Uterus (tissue), 4 donors: ENCODE data around the gene ENO2. TPM values are rescaled to one million over a fixed set of nuclear protein-coding genes. Genes with fewer than 3 reads are reported as not detected.

Experiments used
- DNase-seq, 2 donors: peaks; one replicate each; pipeline ENCODE4 v3.0.0-alpha.2; 2019 to 2020
- H3K27ac ChIP-seq, 2 donors: fragments of 200-600 bp; sonication (generic); 1 replicate in 1 of 2; 2 replicates in 1 of 2; pipeline ENCODE4 v1.5.1; 2016 to 2018
- H3K27me3 ChIP-seq, 2 donors: fragments of 200-600 bp; sonication (generic); one replicate each; pipeline ENCODE4 v1.5.1; 2018 to 2019; ENCODE audit warnings: control low read depth in 1 of 2
- H3K36me3 ChIP-seq, 2 donors: fragments of 200-600 bp; sonication (generic); one replicate each; pipeline ENCODE4 v1.5.1; 2019; ENCODE audit warnings: control low read depth in 1 of 2
- H3K4me1 ChIP-seq, 2 donors: fragments of 200-600 bp; sonication (generic); one replicate each; pipeline ENCODE4 v1.5.1; 2018 to 2019; ENCODE audit warnings: control low read depth in 1 of 2
- H3K4me3 ChIP-seq, 2 donors: fragments of 200-600 bp; sonication (generic); 1 replicate in 1 of 2; 2 replicates in 1 of 2; pipeline ENCODE4 v1.5.1; 2018 to 2019; ENCODE audit warnings: mild to moderate bottlenecking in 1 of 2
- H3K9me3 ChIP-seq, 2 donors: fragments of 200-600 bp; sonication (generic); one replicate each; pipeline ENCODE4 v1.5.1; 2019; ENCODE audit warnings: control low read depth in 1 of 2
- POLR2A ChIP-seq, 2 donors: fragments of 450-650 bp; IDR thresholded peaks; one replicate each; pipeline ENCODE4 v1.6.1; 2016; ENCODE audit warnings: antibody characterized with exemption in 2 of 2, mild to moderate bottlenecking in 1 of 2, moderate library complexity in 1 of 2
- intact Hi-C: fragments of 100-400 bp; cut with DNase I; formaldehyde crosslinking; loops from one replicate; pipeline ENCODE4 v1.15.1; 2023; ENCODE audit warnings: low total_unique reads
- microRNA counts, 2 donors: library from miRNA; unstranded; fragments of <30 nt; microRNA quantifications; one replicate each; lab custom pipeline; 2016 to 2017
- microRNA-seq: library from miRNA; unstranded; fragments of <30 nt; microRNA quantifications from one replicate; pipeline ENCODE4, GENCODE V29; 2016; ENCODE audit warnings: borderline microRNAs expressed, borderline replicate concordance
- small RNA-seq: library from RNA; depleted of rRNA; stranded (forward); fragments of <200 nt; gene quantifications from one replicate; pipeline ENCODE3, GENCODE V24; 2016
- total RNA-seq, 4 donors: library from RNA; depleted of rRNA in 3 of 4; stranded (reverse); fragments of >200 nt in 3 of 4; gene quantifications; one replicate each; pipeline versions ENCODE4 v1.1.0 to v1.2.4, GENCODE V29; 2014 to 2023
- TF ChIP-seq, protein P1 (sequence below), 4 experiments: fragments of 200-600 bp in 2 of 4; fragments of 450-650 bp in 2 of 4; sonication (generic) in 2 of 4; IDR thresholded peaks; one replicate each; pipeline ENCODE4 v1.5.1; 2016 to 2019; ENCODE audit warnings: antibody characterized with exemption in 4 of 4, mild to moderate bottlenecking in 2 of 4, moderate library complexity in 1 of 4
- donor health status: DM: yes; HTN: yes; CAD: no.

Gene ENO2
- total RNA-seq, 4 donors from 2014 or later, result 9.7 to 84.7 (median 24.4) TPM

GRCh38 chr12:6966351-6966750 is 52.0 kb downstream of the ENO2 start:
- Histone ChIP-seq H3K27ac (no peak overlapping the region), H3K4me1 (peaks cover 9 to 15% of the 10 kb centered on the region in 2 donors), H3K36me3 (no peaks in the 10 kb centered on the region), H3K9me3 (no peaks in the 10 kb centered on the region), H3K4me3 (no peak overlapping the region), H3K27me3 (no peaks in the 10 kb centered on the region)
- intact Hi-C loops, result no loop called here
- DNase-seq, result no peak
- TF ChIP-seq POLR2A (IDR thresholded peaks at IDR 0.05), result no peak
- TF ChIP-seq, protein P1, sequence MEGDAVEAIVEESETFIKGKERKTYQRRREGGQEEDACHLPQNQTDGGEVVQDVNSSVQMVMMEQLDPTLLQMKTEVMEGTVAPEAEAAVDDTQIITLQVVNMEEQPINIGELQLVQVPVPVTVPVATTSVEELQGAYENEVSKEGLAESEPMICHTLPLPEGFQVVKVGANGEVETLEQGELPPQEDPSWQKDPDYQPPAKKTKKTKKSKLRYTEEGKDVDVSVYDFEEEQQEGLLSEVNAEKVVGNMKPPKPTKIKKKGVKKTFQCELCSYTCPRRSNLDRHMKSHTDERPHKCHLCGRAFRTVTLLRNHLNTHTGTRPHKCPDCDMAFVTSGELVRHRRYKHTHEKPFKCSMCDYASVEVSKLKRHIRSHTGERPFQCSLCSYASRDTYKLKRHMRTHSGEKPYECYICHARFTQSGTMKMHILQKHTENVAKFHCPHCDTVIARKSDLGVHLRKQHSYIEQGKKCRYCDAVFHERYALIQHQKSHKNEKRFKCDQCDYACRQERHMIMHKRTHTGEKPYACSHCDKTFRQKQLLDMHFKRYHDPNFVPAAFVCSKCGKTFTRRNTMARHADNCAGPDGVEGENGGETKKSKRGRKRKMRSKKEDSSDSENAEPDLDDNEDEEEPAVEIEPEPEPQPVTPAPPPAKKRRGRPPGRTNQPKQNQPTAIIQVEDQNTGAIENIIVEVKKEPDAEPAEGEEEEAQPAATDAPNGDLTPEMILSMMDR (IDR thresholded peaks at IDR 0.05), result no peak

DNA sequence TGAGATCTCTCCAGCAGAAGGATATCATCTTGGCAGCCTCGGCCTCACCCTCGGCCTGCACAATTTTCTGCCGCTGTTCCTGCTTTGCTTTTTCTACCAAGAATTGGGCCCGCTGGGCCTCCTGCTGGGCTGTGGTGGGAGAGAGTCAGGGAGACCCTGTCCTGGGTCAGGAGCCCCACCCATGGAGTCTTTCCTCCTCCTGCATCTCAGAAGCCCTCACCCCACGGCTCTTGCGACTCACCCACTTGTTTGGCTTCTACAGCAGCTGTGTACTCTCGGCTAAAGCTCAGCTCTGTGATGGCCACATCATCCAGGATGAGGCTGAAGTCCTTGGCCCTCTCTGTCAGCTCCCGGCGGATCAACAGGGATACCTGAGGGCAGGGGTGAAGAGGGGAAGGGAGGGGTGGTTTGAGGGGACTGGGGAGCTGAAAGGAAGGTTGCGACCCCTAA is 53.3 kb downstream of the ENO2 start:
- no peak overlapping the region for H3K4me3 ChIP-seq
- DNase-seq, result no peak
- H3K36me3 ChIP-seq, result no peaks in the 10 kb centered on the region
- H3K27ac ChIP-seq, result no peak overlapping the region
- peaks cover 7 to 15% of the 10 kb centered on the region in 2 donors for H3K4me1 ChIP-seq
- TF ChIP-seq, protein P1 (IDR thresholded peaks at IDR 0.05), result no peak
- TF ChIP-seq POLR2A (IDR thresholded peaks at IDR 0.05), result no peak
- no peaks in the 10 kb centered on the region for H3K9me3 ChIP-seq
- intact Hi-C loops, result no loop called here
- no peaks in the 10 kb centered on the region for H3K27me3 ChIP-seq

DNA sequence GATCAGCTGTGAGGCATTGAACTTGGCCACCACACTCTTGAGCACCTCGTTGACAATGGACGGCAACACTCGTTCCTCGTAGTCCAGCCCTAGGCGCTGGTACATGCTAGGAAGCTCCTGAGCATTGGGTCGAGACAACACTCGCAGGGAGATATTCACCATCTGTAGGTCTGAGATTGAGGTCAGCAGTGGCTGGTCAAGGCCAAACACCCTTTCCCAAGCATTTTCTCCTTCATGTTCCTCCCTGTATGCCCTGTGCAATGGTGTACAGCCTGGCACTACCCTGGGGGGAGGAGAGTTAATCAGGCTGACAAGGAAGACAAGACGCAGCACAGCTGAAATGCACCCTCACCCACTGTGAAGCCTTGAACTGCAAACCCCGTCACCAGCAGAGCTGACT is 54.0 kb downstream of the ENO2 start:
- Histone ChIP-seq H3K36me3 (no peaks in the 10 kb centered on the region), H3K9me3 (no peaks in the 10 kb centered on the region), H3K4me1 (peaks cover 7 to 15% of the 10 kb centered on the region in 2 donors), H3K4me3 (no peak overlapping the region), H3K27ac (no peak overlapping the region), H3K27me3 (no peaks in the 10 kb centered on the region)
- TF ChIP-seq POLR2A (IDR thresholded peaks at IDR 0.05), result no peak
- TF ChIP-seq, protein P1 (IDR thresholded peaks at IDR 0.05), result no peak
- intact Hi-C loops, result no loop called here
- DNase-seq, result no peak

- Histone ChIP-seq H3K4me3 (peak overlapping the region; percentile 76 to 93), H3K9me3 (no peaks in the 10 kb centered on the region), H3K36me3 (no peaks in the 10 kb centered on the region), H3K27me3 (no peaks in the 10 kb centered on the region), H3K4me1 (peaks cover 7 to 12% of the 10 kb centered on the region in 2 donors), H3K27ac (peak overlapping the region; percentile 88 to 89)
- intact Hi-C loops, result no loop called here
- peak in 1 of 2 donors; percentile 65 for DNase-seq
- TF ChIP-seq POLR2A (IDR thresholded peaks at IDR 0.05), result no peak
- TF ChIP-seq, protein P1 (IDR thresholded peaks at IDR 0.05), result no peak
Measured at GRCh38 chr12:6970096-6970527, 55.7 kb downstream of the ENO2 start.

MicroRNAs encoded within 50 kb of the gene (microRNA counts, 767-probe panel; counts per million panel counts)
- microRNA hsa-miR-141-3p (lab: Ali Mortazavi, UCI) (0 counts per million in 2 donors), microRNA hsa-miR-200c-3p (lab: Ali Mortazavi, UCI) (0 counts per million in 2 donors)

Small RNA genes within 50 kb of the gene (microRNA-seq; reads per million reads assigned to microRNA genes)
- 2.9 reads per million for gene MIR141
- 137 reads per million, percentile 61 among the genes with 10 or more reads in this experiment for gene MIR200C

Small RNA genes within 50 kb of the gene (small RNA-seq; reads per million reads assigned to genes)
- gene MIR141 (0.24 reads per million), gene MIR200C (0.18 reads per million), gene RNU7-1 (not detected), gene SCARNA12 (0.36 reads per million)

Other genes starting within 250 kb of the ENO2 start
- gene ZNF384, start 225.2 kb upstream of the ENO2 start, total RNA-seq, result 10 to 100 TPM; 13.6 to 71.3 (median 33.1) TPM
- 10 to 100 TPM in 1 of 4 donors, 1 to 10 TPM in 1, under 1 TPM in 1, not detected in 1; 0.55 to 11.5 (median 1.5) TPM for gene PIANP, start 213.8 kb upstream of the ENO2 start, total RNA-seq
- gene COPS7A, start 190.5 kb upstream of the ENO2 start, total RNA-seq, result 10 to 100 TPM; 35.6 to 50.3 (median 37.7) TPM
- 100 to 1,000 TPM; 124 to 408 (median 147) TPM for gene MLF2, start 161.4 kb upstream of the ENO2 start, total RNA-seq
- 100 to 1,000 TPM; 105 to 853 (median 140) TPM for gene PTMS, start 148.2 kb upstream of the ENO2 start, total RNA-seq
- 10 to 100 TPM in 1 of 4 donors, 1 to 10 TPM in 2, under 1 TPM in 1; 0.41 to 14.6 (median 4.0) TPM for gene LAG3, start 142.1 kb upstream of the ENO2 start, total RNA-seq
- 10 to 100 TPM in 2 of 4 donors, 1 to 10 TPM in 2; 1.0 to 24.3 (median 10.4) TPM for gene CD4, start 125.1 kb upstream of the ENO2 start, total RNA-seq
- 10 to 100 TPM in 1 of 4 donors, 1 to 10 TPM in 2, under 1 TPM in 1; 0.29 to 23.1 (median 3.4) TPM for gene GPR162, start 92.8 kb upstream of the ENO2 start, total RNA-seq
- 10 to 100 TPM; 27.4 to 90.1 (median 59.9) TPM for gene P3H3, start 86.2 kb upstream of the ENO2 start, total RNA-seq
- gene GNB3, start 73.7 kb upstream of the ENO2 start, total RNA-seq, result 10 to 100 TPM in 1 of 4 donors, 1 to 10 TPM in 1, under 1 TPM in 1, not detected in 1; under 0.01 to 18.3 (median 2.7) TPM
- gene CDCA3, start 63.3 kb upstream of the ENO2 start, total RNA-seq, result 1 to 10 TPM in 1 of 4 donors, under 1 TPM in 1, not detected in 2; 0.76 to 9.6 TPM
- gene USP5, start 62.4 kb upstream of the ENO2 start, total RNA-seq, result 10 to 100 TPM; 37.1 to 68.6 (median 52.8) TPM
- 100 to 1,000 TPM; 159 to 307 (median 240) TPM for gene TPI1, start 47.0 kb upstream of the ENO2 start, total RNA-seq
- 10 to 100 TPM in 1 of 4 donors, 1 to 10 TPM in 3; 2.8 to 11.3 (median 5.0) TPM for gene SPSB2, start 41.3 kb upstream of the ENO2 start, total RNA-seq
- gene LRRC23, start 9.8 kb upstream of the ENO2 start, total RNA-seq, result 10 to 100 TPM in 2 of 4 donors, 1 to 10 TPM in 1, under 1 TPM in 1; 0.29 to 13.5 (median 10.6) TPM
- 100 to 1,000 TPM in 1 of 4 donors, 10 to 100 TPM in 3; 10.8 to 283 (median 28.7) TPM for gene ATN1, start 13.4 kb downstream of the ENO2 start, total RNA-seq
- gene RNU7-1, start 29.2 kb downstream of the ENO2 start, total RNA-seq, result not detected
- 1,000 to 10,000 TPM in 2 of 4 donors, 100 to 1,000 TPM in 2; 259 to 2,496 (median 1,289) TPM for gene C12orf57, start 29.4 kb downstream of the ENO2 start, total RNA-seq
- 10 to 100 TPM in 2 of 4 donors, under 1 TPM in 2; 0.59 to 19.8 (median 5.9) TPM for gene PTPN6, start 36.8 kb downstream of the ENO2 start, total RNA-seq
- gene PHB2, start 56.1 kb downstream of the ENO2 start, total RNA-seq, result 100 to 1,000 TPM; 129 to 167 (median 145) TPM
- 10 to 100 TPM; 25.9 to 62.8 (median 44.0) TPM for gene EMG1, start 56.3 kb downstream of the ENO2 start, total RNA-seq
- gene LPCAT3, start 103.9 kb downstream of the ENO2 start, total RNA-seq, result 10 to 100 TPM; 10.2 to 45.1 (median 17.1) TPM
- 100 to 1,000 TPM; 172 to 554 (median 468) TPM for gene C1S, start 146.1 kb downstream of the ENO2 start, total RNA-seq
- 100 to 1,000 TPM; 128 to 571 (median 411) TPM for gene C1R, start 177.9 kb downstream of the ENO2 start, total RNA-seq
- gene C1RL, start 194.6 kb downstream of the ENO2 start, total RNA-seq, result 100 to 1,000 TPM in 1 of 4 donors, 10 to 100 TPM in 3; 15.4 to 121 (median 37.4) TPM
- gene RBP5, start 214.3 kb downstream of the ENO2 start, total RNA-seq, result 10 to 100 TPM in 1 of 4 donors, 1 to 10 TPM in 2, not detected in 1; 2.4 to 26.5 (median 8.2) TPM
- gene CLSTN3, start 215.8 kb downstream of the ENO2 start, total RNA-seq, result 100 to 1,000 TPM in 1 of 4 donors, 10 to 100 TPM in 3; 48.1 to 113 (median 94.7) TPM